Stimulated activated CD4-positive, alpha-beta T cell treated with anti-CD3 and anti-CD28 coated beads, Interleukin-4, amount 100 ng/mL, for 4 hours (primary cell): ENCODE measurements around the gene FAM228B.

ENCODE experiments used
- DNase-seq, 2 experiments: peaks; one replicate each; pipeline ENCODE4 v3.0.0-alpha.2; 2020

FAM228B gene

DNA sequence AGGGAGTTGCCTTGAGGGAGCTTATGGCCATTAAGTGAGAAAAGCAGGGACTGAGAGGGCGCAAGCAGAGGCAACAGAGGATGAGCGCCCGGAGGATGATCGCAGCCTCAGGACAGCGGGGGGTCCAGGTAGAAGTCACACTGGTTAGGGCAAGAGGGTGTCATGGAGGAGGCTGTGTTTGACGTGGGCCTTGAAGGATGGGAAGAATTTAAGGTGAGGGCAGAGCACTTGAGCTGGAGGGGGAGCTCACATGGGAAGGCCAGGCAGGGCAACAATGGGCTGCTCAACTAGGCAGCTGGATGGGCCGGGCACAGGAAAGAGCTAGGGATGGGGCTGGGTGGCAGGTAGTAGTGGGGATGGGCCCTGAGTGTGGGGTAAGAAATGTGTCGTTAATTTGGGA, 83.4 kb downstream of the FAM228B start:
- no peak for DNase-seq

DNA sequence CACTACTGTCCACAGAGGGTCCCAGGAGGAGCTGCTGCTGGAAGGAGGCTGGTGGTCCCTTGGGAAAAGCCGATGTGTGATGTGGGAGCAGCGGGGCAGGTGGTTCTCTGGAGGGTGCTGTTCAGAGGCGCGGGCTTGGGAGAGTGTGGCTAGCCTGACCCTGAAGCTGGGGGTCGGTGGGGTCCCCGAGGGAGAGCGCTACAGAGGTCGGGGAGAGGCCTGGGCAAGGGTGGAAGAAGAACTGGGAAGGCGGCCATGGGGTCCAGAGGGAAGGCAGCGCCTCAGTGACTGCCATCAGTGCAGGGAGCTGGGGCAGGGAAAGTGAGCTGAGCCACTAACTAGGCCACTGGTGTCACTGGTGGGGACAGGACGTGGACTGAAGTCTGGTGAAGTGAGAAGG, 84.1 kb downstream of the FAM228B start:
- no peak for DNase-seq

DNA sequence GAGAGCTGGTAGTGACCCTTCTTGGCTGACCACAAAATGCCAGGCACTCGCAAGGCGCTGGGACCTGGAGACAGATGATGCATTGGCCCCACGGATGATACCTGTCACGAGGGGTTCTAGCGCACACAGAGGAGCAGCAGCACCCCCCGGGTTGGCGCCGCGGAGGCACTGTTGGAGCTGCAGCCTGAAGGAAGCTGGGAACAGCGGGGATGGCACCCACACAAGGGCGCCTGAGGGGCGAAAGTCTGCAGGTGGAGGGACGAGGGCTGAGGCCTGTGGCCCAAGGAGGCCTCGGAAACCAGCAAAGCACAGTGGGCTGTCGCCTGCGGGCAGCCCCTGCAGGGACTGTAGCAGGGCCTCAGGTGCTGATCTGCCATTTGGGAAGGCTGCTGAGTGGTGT, 85.2 kb downstream of the FAM228B start:
- DNase-seq: no peak

DNA sequence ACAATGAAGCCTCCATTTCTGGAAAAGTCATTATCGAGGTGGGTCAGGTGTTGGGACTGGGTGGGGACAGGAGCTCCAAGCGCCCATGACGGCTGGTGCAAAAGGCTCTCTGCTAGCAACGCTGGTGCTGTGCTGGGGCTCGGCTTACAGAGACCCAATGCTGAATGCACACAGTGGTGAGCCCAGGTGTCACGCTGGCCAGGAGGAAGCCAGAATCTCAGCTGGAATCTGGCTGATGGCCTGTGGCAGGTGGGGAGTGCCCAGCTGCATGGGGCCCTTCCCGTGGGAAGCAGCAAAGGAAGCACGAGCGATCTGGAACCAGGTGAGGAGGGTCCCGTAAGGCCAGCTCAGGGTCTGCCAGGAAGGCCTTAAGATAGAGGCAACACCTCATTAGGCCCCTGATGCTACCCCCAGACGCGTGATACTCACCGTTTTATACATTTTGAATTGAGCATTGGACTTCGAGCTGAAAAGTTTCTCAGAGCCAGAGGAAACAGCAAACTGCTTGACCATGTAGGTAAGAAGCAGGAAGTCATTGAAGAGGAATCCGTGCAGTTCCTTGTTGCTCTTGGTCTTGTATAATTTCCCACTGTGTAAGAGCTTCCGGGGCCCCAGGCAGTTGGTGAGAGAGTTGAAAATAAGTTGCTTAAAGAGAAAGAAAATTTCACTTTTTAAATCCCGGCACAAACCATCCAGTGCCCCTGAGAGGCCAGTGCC, 86.3 kb downstream of the FAM228B start:
- DNase-seq: no peak

DNA sequence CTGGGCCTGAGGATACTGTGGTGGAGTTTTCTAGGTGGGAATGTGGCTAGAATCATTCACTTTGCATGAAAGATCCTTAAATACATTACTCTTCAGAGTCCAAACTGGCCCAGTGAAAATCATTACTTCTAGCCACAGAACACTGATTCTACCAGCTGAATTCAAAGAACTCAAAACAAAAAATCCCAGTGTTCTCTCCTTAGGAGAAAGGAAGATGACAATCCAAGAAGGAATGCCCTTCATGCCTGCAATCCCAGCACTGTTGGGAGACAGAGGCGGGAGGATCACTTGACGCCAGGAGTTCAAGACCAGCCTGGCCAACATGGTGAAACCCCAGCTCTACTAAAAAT, 86.8 kb downstream of the FAM228B start:
- no peak for DNase-seq

DNA sequence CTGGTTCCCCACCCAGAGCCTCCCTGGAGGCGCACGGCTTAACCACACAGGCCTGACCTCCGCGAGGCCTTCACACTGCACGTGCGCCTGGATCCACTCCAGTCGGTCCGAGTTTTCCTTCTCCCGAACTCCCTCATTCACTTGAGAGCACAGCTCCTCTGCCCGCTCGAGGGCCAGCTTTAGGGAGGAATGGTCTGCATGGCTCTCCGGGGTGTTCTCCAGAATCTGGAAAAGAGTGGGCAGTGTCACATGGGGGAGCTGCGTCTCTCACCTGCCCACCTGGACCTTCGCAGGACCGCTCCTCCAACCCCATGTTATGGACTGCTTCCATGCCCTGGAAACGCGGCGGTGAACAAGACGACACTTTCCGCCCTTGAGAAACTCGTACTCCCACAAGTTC, 87.5 kb downstream of the FAM228B start:
- DNase-seq: no peak

DNA sequence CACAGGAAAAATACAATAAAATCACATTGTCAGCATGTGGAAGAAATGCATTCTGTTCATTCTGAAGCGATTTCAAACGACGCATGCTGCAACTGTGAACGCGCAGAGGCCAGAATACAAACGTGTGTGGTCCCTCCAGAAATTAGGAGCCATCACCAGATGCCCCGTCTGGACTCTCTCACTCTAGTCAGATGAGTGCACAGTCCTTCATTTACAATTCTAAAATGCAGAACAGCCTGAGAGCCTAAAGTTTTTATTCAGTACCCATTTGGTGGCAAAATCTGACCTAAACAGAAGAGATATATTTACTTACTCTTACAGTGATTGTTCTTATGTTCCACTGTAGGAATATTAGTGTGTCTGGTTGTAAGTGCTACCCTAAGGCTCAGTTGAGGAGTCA, 88.1 kb downstream of the FAM228B start:
- DNase-seq: no peak

DNA sequence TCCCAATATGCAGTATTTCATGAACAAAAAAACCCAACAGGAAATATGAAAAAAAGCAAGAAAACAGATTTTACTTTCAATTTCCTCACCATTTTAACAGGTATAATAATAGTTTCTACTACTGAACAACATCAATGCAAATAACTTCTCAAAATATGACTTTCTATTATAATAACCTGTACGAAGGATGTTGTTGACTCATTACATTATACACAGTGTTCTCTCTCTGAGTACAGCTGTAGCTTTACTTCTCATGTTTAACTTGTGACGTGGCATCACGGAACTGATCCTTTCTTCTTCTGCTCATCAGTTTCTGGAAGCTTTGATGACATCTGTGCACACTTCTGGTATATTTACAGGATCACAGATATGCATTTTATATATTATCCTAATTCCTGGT, 91.6 kb downstream of the FAM228B start:
- DNase-seq: no peak
